A549 (cell line): ENCODE measurements around the gene TUBA4B. TPM values are rescaled to one million over a fixed set of nuclear protein-coding genes. Genes with fewer than 3 reads are reported as not detected.

Experiments
- ATAC-seq, 2 experiments: fragments of 200-7000 bp in 1 of 2; fragments of >200 bp in 1 of 2; cut with Nextera tagmentation in 1 of 2; cut with Tn5 transposase in 1 of 2; 3 replicates each; pipeline versions ENCODE4 v1.8.0 to v1.9.1; 2018 to 2020; ENCODE audit warnings: mild to moderate bottlenecking in 1 of 2, moderate library complexity in 1 of 2
- CTCF ChIA-PET: fragments of 300-600 bp; sonication (Branson Sonifier 250); formaldehyde crosslinking; extraction: SDS; loops from one replicate; lab custom pipeline; 2021; ENCODE audit warnings: antibody characterized with exemption, inconsistent platforms; lab: Yijun Ruan, JAX
- POLR2A ChIA-PET: fragments of 350-600 bp; formaldehyde crosslinking; extraction: SDS; loops from one replicate; lab custom pipeline; 2021; ENCODE audit warnings: antibody characterized with exemption, inconsistent platforms; lab: Yijun Ruan, JAX
- DNase-seq, 2 experiments: peaks; one replicate each; pipeline versions ENCODE4 v3.0.0 to v3.0.0-alpha.2; 2011 to 2016; ENCODE audit warnings: low read depth in 1 of 2, low spot score in 1 of 2
- FAIRE-seq: peaks from 2 replicates; lab custom pipeline; 2011; peaks lifted over from hg19 to GRCh38; lab: Jason Lieb, UNC
- H3K27ac ChIP-seq, 2 experiments: fragments of >200 bp; sonication (Bioruptor Twin); formaldehyde crosslinking; 3 replicates each; pipeline ENCODE4 v1.5.1; 2016 to 2017
- H3K4me1 ChIP-seq: fragments of >200 bp; sonication (Bioruptor Twin); formaldehyde crosslinking; 3 replicates; pipeline ENCODE4 v1.6.1; 2016
- H3K4me2 ChIP-seq: fragments of >200 bp; sonication (Bioruptor Twin); formaldehyde crosslinking; 3 replicates; pipeline ENCODE4 v1.6.1; 2016
- H3K4me3 ChIP-seq: fragments of >200 bp; sonication (Bioruptor Twin); formaldehyde crosslinking; 3 replicates; pipeline ENCODE4 v1.5.1; 2016
- H3K9me3 ChIP-seq: fragments of >200 bp; sonication (Bioruptor Twin); formaldehyde crosslinking; 3 replicates; pipeline ENCODE4 v1.6.1; 2016
- CBX2 ChIP-seq: fragments of 200-600 bp; sonication (generic); IDR thresholded peaks from 2 replicates; pipeline ENCODE4 v1.6.1; 2016; ENCODE audit warnings: low read depth, mild to moderate bottlenecking, borderline replicate concordance
- CBX8 ChIP-seq: fragments of 200-600 bp; sonication (generic); IDR thresholded peaks from 2 replicates; pipeline ENCODE4 v1.6.1; 2016
- CEBPB ChIP-seq, 2 experiments: fragments of >200 bp in 1 of 2; sonication (Bioruptor Twin) in 1 of 2; formaldehyde crosslinking in 1 of 2; IDR thresholded peaks; 2 replicates each; pipeline ENCODE4 v1.6.1; 2012 to 2016
- CHD2 ChIP-seq: fragments of 150-350 bp; IDR thresholded peaks from 2 replicates; pipeline ENCODE4 v1.6.1; 2014; ENCODE audit warnings: low read length; ENCODE audit not compliant: partially characterized antibody
- CTCF ChIP-seq: fragments of >200 bp; sonication (Bioruptor Twin); formaldehyde crosslinking; IDR thresholded peaks from 3 replicates; pipeline ENCODE4 v1.5.1; 2016
- E2F6 ChIP-seq: IDR thresholded peaks from 2 replicates; pipeline ENCODE4 v1.6.1; 2012; ENCODE audit warnings: low read depth, borderline replicate concordance
- EHF ChIP-seq: fragments of 250-450 bp; sonication (Bioruptor Pico); IDR thresholded peaks from 2 replicates; pipeline ENCODE4 v1.5.0; 2020; ENCODE audit warnings: mild to moderate bottlenecking
- EHMT2 ChIP-seq: fragments of 200-600 bp; sonication (generic); IDR thresholded peaks from 2 replicates; pipeline ENCODE4 v1.6.1; 2016; ENCODE audit warnings: antibody characterized with exemption, low read depth, mild to moderate bottlenecking, moderate library complexity
- EP300 ChIP-seq, 2 experiments: fragments of >200 bp; sonication (Bioruptor Twin); formaldehyde crosslinking; IDR thresholded peaks; 2 replicates in 1 of 2; 3 replicates in 1 of 2; pipeline ENCODE4 v1.6.1; 2016 to 2017
- ESRRA ChIP-seq: fragments of 150-350 bp; IDR thresholded peaks from 2 replicates; pipeline ENCODE4 v1.6.1; 2014; ENCODE audit warnings: mild to moderate bottlenecking, low read length, borderline replicate concordance
- FOSB ChIP-seq: fragments of 250-450 bp; sonication (Bioruptor Pico); IDR thresholded peaks from 2 replicates; pipeline ENCODE4 v1.5.0; 2020; ENCODE audit warnings: mild to moderate bottlenecking, moderate library complexity
- FOSL2 ChIP-seq, 2 experiments: fragments of 450-650 bp in 1 of 2; fragments of >200 bp in 1 of 2; sonication (Bioruptor Twin) in 1 of 2; formaldehyde crosslinking; IDR thresholded peaks; 2 replicates each; pipeline versions ENCODE4 v1.5.0 to v1.6.1; 2016 to 2020; ENCODE audit warnings: mild to moderate bottlenecking in 1 of 2, moderate library complexity in 1 of 2
- GATA3 ChIP-seq: IDR thresholded peaks from 2 replicates; pipeline ENCODE4 v1.6.1; 2012; ENCODE audit warnings: borderline replicate concordance
- HDAC2 ChIP-seq: fragments of 200-600 bp; sonication (generic); IDR thresholded peaks from 2 replicates; pipeline ENCODE4 v1.6.1; 2016
- HEYL ChIP-seq: fragments of 250-450 bp; sonication (Bioruptor Pico); IDR thresholded peaks from 2 replicates; pipeline ENCODE4 v1.8.0; 2021; ENCODE audit warnings: mild to moderate bottlenecking, moderate library complexity
- HMGXB4 ChIP-seq: fragments of 250-450 bp; sonication (Bioruptor Pico); IDR thresholded peaks from 2 replicates; pipeline ENCODE4 v1.5.0; 2021; ENCODE audit warnings: mild to moderate bottlenecking, moderate library complexity, borderline replicate concordance
- JUN ChIP-seq, 2 experiments: fragments of >200 bp; sonication (Bioruptor Twin); formaldehyde crosslinking; IDR thresholded peaks; 2 replicates in 1 of 2; 3 replicates in 1 of 2; pipeline ENCODE4 v1.6.1; 2016 to 2017
- JUNB ChIP-seq: fragments of >200 bp; sonication (Bioruptor Twin); formaldehyde crosslinking; IDR thresholded peaks from 2 replicates; pipeline ENCODE4 v1.6.1; 2016
- KDM1A ChIP-seq: fragments of 200-600 bp; sonication (generic); IDR thresholded peaks from 2 replicates; pipeline ENCODE4 v1.6.1; 2016; ENCODE audit warnings: low read depth, mild to moderate bottlenecking
- KDM5A ChIP-seq: fragments of 200-600 bp; sonication (generic); IDR thresholded peaks from 2 replicates; pipeline ENCODE4 v1.6.1; 2016; ENCODE audit warnings: antibody characterized with exemption, mild to moderate bottlenecking
- MAZ ChIP-seq: fragments of 150-350 bp; IDR thresholded peaks from 2 replicates; pipeline ENCODE4 v1.6.1; 2014; ENCODE audit warnings: antibody characterized with exemption, low read depth, low read length, borderline replicate concordance
- MYC ChIP-seq: IDR thresholded peaks from 2 replicates; pipeline ENCODE4 v1.6.1; 2012; ENCODE audit warnings: mild to moderate bottlenecking, inconsistent platforms, low read length, improper control_type of control experiment, borderline replicate concordance
- NR3C1 ChIP-seq: fragments of >200 bp; sonication (Bioruptor Twin); formaldehyde crosslinking; IDR thresholded peaks from 3 replicates; pipeline ENCODE4 v1.6.1; 2017
- POLR2A ChIP-seq: IDR thresholded peaks from 2 replicates; pipeline ENCODE4 v1.6.1; 2012; ENCODE audit warnings: mild to moderate bottlenecking, low read length
- POLR2AphosphoS2 ChIP-seq: conservative IDR thresholded peaks from 2 replicates; pipeline ENCODE4 v1.6.1; 2012; ENCODE audit warnings: low read length, improper control_type of control experiment, inconsistent platforms
- RAD21 ChIP-seq, 2 experiments: fragments of >200 bp in 1 of 2; sonication (Bioruptor Twin) in 1 of 2; formaldehyde crosslinking in 1 of 2; IDR thresholded peaks in 1 of 2; conservative IDR thresholded peaks in 1 of 2; 2 replicates in 1 of 2; 3 replicates in 1 of 2; pipeline ENCODE4 v1.6.1; 2012 to 2018; ENCODE audit warnings: inconsistent platforms in 1 of 2
- RCOR1 ChIP-seq: fragments of 150-350 bp; IDR thresholded peaks from 2 replicates; pipeline ENCODE4 v1.6.1; 2014; ENCODE audit warnings: antibody characterized with exemption, low read length, low read depth
- RFX5 ChIP-seq: fragments of 450-650 bp; IDR thresholded peaks from 2 replicates; pipeline ENCODE4 v1.7.1; 2014; ENCODE audit warnings: antibody characterized with exemption, mild to moderate bottlenecking, moderate library complexity
- RNF2 ChIP-seq: fragments of 200-600 bp; sonication (generic); IDR thresholded peaks from 2 replicates; pipeline ENCODE4 v1.6.1; 2016; ENCODE audit warnings: low read depth, mild to moderate bottlenecking, antibody characterized with exemption, moderate library complexity, borderline replicate concordance
- SMC3 ChIP-seq: fragments of >200 bp; sonication (Bioruptor Twin); formaldehyde crosslinking; IDR thresholded peaks from 3 replicates; pipeline ENCODE4 v1.6.1; 2018; ENCODE audit warnings: inconsistent platforms
- SREBF2 ChIP-seq: fragments of 450-650 bp; IDR thresholded peaks from 2 replicates; pipeline ENCODE4 v1.6.1; 2014; ENCODE audit warnings: mild to moderate bottlenecking, moderate library complexity
- TFCP2L1 ChIP-seq: fragments of 250-450 bp; sonication (Bioruptor Pico); IDR thresholded peaks from 2 replicates; pipeline ENCODE4 v1.5.0; 2021; ENCODE audit warnings: mild to moderate bottlenecking
- TP53 ChIP-seq: fragments of 250-450 bp; sonication (Bioruptor Pico); IDR thresholded peaks from 2 replicates; pipeline ENCODE4 v1.5.0; 2021; ENCODE audit warnings: mild to moderate bottlenecking, moderate library complexity
- ZC3H11A ChIP-seq: fragments of 450-650 bp; IDR thresholded peaks from 2 replicates; pipeline ENCODE4 v1.6.1; 2014; ENCODE audit warnings: antibody characterized with exemption, mild to moderate bottlenecking
- WGBS: methylation state at CpG from one replicate; pipeline ENCODE4 v1.1.6; 2017; ENCODE audit errors: missing lambda C conversion rate; 5-methylcytosine and 5-hydroxymethylcytosine counted together
- polyA plus RNA-seq, 4 experiments: library from polyadenylated mRNA; depleted of rRNA in 3 of 4; stranded (reverse); fragments of >200 nt; fragmentation: RNase III in 1 of 4; extraction: RNeasy Plus Mini Kit Qiagen cat#74134 plus additional on column Dnase treatment in 1 of 4; gene quantifications; 2 replicates in 3 of 4; 3 replicates in 1 of 4; pipeline ENCODE4 v1.2.3, GENCODE V29; 2011 to 2017
- TF ChIP-seq, protein P1 (sequence below): fragments of 450-650 bp; IDR thresholded peaks from 2 replicates; pipeline ENCODE4 v1.6.1; 2014; ENCODE audit warnings: antibody characterized with exemption
- TF ChIP-seq, protein P2 (sequence below): IDR thresholded peaks from 2 replicates; pipeline ENCODE4 v1.6.1; 2012
- TF ChIP-seq, protein P3 (sequence below): IDR thresholded peaks from 2 replicates; pipeline ENCODE4 v1.6.1; 2012
- TF ChIP-seq, protein P4 (sequence below): fragments of >200 bp; sonication (Bioruptor Twin); formaldehyde crosslinking; IDR thresholded peaks from 2 replicates; pipeline ENCODE4 v1.6.1; 2016

Gene TUBA4B
- polyA plus RNA-seq, 2 of the 4 experiments (the other 2 are of a cell fraction): 0.71 to 0.94 TPM

- WGBS: 0% methylated on average over 3 of the region's 3 CpGs
- FAIRE-seq: peak; percentile 32
- ChIA-PET CTCF (interaction anchor here (0.8 to 16.2 kb wide), 14 partner anchors 11 to 293 kb away, joined by 3 to 540 read pairs (median 6); partner anchors contain the start of genes ABCB6, ANKZF1, ATG9A and CNPPD1), POLR2A (interaction anchor here (0.6 to 2.8 kb wide), 13 partner anchors 9 to 114 kb away, joined by 3 to 65 read pairs (median 7); partner anchors contain the start of genes ABCB6, ANKZF1, ATG9A and CNPPD1)
- peak; percentile 84 to 86 for ATAC-seq
- DNase-seq: peak; percentile 89 to 95
- peaks cover 83% of the 10 kb centered on the region for H3K4me1 ChIP-seq
- peak overlapping the region; percentile 95 for H3K4me2 ChIP-seq
- H3K4me3 ChIP-seq: peak overlapping the region; percentile 29
- no peaks in the 10 kb centered on the region for H3K9me3 ChIP-seq
- H3K27ac ChIP-seq: peak overlapping the region; percentile 96 to 99
- TF ChIP-seq E2F6 (no peak), CTCF (no peak), KDM5A (no peak), HDAC2 (no peak), HEYL (CRISPR knock-in tag) (no peak), SREBF2 (no peak), CBX8 (no peak), NR3C1 (no peak), JUN (IDR thresholded peaks at IDR 0.05) (peak; percentile 17 to 56; a peak in 2 of 5 replicates), EHMT2 (no peak), SMC3 (0 out of 3 replicates have a peak, but pooled peaks have one; percentile 10), TP53 (no peak), RNF2 (no peak), RFX5 (no peak), FOSB (CRISPR knock-in tag) (no peak), GATA3 (peak; percentile 78; the same call in 1 of the 2 replicates), ESRRA (no peak), ZC3H11A (no peak), RAD21 (conservative IDR thresholded peaks at IDR 0.05 in 1 of 2, IDR thresholded peaks at IDR 0.05 in 1 of 2) (peak in 1 of 2 experiments; percentile 10; a peak in 1 of 5 replicates), POLR2A (no peak), CEBPB (IDR thresholded peaks at IDR 0.05) (peak in 1 of 2 experiments; percentile 23; a peak in 1 of 4 replicates), POLR2AphosphoS2 (no peak), MYC (no peak), EP300 (IDR thresholded peaks at IDR 0.05) (peak; percentile 73 to 77; a peak in 3 of 5 replicates), KDM1A (no peak), RCOR1 (no peak), JUNB (peak; percentile 70), HMGXB4 (CRISPR knock-in tag) (no peak), FOSL2 (IDR thresholded peaks at IDR 0.05) (peak; percentile 70), FOSL2 (CRISPR knock-in tag; IDR thresholded peaks at IDR 0.05) (peak; percentile 94), EHF (no peak), TFCP2L1 (CRISPR knock-in tag) (no peak), CBX2 (no peak), MAZ (no peak), CHD2 (peak; percentile 29)
- TF ChIP-seq, protein P1, sequence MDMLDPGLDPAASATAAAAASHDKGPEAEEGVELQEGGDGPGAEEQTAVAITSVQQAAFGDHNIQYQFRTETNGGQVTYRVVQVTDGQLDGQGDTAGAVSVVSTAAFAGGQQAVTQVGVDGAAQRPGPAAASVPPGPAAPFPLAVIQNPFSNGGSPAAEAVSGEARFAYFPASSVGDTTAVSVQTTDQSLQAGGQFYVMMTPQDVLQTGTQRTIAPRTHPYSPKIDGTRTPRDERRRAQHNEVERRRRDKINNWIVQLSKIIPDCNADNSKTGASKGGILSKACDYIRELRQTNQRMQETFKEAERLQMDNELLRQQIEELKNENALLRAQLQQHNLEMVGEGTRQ: no peak
- TF ChIP-seq, protein P2, sequence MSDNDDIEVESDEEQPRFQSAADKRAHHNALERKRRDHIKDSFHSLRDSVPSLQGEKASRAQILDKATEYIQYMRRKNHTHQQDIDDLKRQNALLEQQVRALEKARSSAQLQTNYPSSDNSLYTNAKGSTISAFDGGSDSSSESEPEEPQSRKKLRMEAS: peak; percentile 75; the same call in 1 of the 2 replicates
- TF ChIP-seq, protein P3, sequence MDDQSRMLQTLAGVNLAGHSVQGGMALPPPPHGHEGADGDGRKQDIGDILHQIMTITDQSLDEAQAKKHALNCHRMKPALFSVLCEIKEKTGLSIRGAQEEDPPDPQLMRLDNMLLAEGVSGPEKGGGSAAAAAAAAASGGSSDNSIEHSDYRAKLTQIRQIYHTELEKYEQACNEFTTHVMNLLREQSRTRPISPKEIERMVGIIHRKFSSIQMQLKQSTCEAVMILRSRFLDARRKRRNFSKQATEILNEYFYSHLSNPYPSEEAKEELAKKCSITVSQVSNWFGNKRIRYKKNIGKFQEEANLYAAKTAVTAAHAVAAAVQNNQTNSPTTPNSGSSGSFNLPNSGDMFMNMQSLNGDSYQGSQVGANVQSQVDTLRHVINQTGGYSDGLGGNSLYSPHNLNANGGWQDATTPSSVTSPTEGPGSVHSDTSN: no peak
- TF ChIP-seq, protein P4, sequence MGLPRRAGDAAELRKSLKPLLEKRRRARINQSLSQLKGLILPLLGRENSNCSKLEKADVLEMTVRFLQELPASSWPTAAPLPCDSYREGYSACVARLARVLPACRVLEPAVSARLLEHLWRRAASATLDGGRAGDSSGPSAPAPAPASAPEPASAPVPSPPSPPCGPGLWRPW: no peak
Measured at GRCh38 chr2:219273937-219274336, 20.9 kb downstream of the TUBA4B start.
